Activated T-helper 9 cell treated with anti-CD3 and anti-CD28 coated beads, Interleukin-2, amount 50 U/mL, for 16 hours (primary cell): ENCODE data around the gene VAV2.

Experiments used
- DNase-seq: peaks from one replicate; pipeline ENCODE4 v3.0.0-alpha.2; 2020; ENCODE audit warnings: low read depth

VAV2 gene

DNA sequence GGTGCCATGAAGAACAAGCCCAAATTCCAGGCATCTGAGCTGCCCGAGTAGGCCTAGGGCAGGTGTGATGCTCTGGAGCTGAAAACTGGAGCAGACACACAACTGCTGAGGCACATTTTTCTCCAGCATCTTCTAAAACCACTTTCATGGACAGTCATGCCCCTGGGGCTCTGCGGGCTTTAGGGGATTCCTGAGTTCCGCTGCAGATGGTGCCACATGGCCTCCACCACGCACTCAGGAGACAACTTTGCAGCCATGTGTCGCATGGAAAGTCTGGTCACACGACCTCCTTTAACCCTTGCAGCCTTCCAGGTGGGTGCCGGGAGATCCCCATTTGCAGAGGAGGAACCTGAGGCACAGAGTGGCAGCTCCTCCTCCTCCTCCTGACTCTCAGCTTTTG, 141.2 kb downstream of the VAV2 start:
- DNase-seq: no peak

DNA sequence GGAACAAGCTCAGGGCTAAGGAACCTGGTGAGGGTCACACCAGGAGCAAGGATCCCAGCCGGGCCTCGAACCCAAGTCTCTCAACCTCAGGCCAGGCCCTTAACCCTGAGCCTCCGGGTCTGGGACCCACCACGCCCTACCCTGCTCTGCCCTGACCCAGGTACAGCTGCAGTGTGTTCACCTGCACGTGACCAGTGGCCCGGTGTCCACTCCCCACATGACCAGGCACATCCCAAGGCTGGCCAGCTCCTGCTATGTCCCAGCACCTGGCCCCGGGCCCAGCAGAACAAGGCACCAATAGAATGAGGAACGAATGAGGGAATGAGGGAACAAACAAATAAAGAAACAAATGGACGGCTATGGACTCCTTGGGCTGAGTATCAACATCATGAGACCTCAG, 142.0 kb downstream of the VAV2 start:
- no peak for DNase-seq

DNA sequence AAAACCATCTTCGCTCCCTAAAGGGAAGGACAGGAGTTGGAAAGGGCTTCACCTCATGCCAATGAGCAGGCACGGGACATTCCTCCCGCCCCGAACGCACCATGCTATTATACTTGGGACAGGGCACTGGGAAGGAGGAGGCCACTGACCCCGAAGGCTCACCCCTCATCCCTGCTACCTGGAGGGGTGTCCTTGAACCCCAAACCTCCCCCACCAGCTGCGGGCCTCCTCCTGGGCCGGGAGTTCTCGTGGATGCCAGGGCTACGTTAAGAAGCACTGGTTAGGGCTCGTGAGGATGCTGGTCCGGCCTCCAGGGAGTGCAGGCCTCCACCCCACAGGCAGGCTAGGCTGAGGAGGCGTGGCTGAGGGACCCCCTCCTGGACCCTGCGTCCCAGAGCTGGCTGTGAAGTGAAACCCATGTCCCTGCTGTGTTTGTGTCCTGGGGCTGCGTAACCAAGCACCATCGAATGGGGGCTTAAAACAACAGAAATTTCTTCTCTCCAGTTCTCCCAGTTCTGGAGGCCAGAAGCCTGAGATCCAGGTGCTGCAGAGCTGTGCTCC, 142.9 kb downstream of the VAV2 start:
- DNase-seq: no peak

DNA sequence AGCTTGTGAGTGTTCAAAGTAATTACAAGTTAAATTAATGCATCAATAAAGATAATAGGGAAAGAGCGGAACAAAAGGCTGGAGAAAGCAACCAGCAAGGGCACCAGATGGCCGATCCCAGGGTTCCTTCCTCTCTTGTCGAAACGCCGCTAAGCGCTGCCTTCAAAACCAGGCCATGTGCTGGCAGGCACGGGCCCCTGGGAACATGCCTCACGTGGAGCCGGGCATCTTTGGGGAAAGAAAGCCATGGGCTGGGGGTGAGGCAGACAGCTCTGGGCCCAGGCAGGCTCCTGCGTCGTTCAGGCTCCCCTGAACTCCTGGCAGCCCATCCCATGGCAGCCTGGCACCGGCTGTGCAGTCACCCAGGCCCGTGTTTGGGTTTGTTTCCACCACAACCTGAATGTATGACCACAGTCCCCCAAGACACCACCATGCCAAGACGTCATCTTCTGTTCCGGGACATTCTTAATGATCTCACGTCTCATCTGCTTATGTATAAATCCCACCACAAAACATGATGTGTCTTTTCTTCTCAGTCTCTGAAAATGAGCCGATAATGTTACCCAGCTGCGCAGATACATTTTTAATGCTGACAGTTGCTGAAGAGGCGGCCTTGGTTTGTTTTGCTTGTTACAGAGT, 143.5 kb downstream of the VAV2 start:
- DNase-seq: no peak

DNA sequence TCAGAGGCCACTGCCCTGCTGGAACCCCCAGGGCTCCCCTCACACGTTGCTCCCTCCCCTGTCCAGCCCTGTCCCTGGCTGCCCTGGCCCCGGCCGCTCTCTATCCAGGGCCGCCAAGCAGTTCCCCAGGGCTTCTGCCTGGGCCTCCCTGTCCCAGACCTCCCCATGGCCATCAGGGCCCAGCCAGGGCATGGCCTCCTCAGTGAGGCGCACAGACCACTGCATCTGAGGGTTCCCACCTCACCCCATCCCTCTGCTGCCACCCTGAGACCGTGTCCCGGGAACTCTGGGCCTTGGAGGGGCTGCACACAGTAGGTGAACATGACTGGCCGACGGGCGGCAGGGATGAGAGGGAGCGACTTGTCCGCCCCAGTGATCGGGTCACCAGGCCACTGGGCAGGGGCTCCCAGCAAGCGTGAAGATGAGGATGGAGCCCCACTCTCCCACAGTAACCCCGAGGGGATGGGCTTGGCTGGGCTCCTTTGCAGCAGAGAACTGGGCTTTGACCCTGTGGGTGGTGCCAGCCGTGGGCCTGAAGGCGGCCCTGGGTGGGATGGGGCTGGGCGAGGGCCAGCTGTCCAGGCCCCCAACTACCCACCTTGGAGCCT, 145.5 kb downstream of the VAV2 start:
- no peak for DNase-seq

DNA sequence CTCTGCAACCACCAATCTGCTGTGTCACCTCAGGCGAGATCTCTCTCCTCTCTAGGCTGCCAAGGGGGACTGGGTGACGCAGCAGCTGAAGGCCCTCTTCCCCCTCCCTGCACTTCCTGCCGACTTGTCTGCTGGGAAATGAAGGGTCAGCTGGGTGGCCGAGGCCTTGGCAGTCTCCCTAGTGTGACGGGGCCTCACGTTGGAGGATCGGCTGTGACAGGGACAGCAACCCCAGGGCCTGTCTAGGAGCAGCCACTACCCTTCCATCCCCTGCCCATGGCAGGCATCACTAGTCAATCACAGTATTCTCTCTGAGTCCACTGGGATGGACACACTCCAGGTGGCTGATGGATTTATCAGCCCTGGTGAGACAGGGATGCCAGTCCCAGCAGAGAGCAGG, 146.7 kb downstream of the VAV2 start:
- DNase-seq: no peak

DNA sequence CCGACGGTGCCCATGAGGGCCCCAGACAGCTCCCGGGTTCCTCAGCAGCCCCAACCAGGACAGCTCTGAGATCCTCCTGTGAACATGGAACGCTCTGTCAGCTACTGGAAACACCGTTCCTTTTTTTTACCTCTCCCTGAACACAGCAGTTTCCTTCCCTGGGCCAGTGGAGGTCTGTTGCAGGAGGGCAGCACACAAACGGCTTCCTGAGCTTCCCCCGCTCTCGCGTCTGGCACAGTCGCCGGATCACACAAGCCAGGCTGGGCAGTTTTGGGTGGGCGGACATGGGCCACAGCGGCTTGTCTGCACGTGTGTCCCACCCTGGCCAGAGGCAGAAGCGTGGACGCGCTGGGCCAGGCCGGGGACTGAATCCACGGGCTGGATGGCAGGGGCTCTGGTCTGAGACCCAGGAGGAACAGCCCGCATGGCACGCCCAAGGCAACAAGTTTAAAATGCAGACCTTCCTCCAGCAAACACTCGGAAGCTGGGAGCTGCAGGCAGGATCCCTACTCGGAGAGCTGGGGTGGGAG, 147.2 kb downstream of the VAV2 start:
- DNase-seq: no peak

DNA sequence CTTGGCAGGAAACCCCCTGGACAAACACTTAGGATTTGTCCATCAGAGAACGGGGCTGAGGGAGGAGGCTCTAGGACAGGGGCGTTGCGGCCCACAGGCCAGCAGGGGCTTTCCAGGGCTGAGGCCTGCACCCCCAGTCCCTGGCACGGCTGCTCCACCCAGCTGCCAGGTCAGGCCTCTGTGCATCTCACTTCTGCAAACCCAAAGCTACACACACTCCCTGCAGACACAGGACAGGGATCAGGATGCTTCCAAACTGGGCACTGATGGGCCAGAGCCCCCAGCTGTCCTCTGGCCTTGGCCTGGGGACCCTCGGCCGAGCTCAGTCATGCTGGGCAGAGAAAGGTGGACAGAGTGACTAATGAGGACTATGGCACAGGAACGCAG, 147.7 kb downstream of the VAV2 start:
- DNase-seq: no peak

DNA sequence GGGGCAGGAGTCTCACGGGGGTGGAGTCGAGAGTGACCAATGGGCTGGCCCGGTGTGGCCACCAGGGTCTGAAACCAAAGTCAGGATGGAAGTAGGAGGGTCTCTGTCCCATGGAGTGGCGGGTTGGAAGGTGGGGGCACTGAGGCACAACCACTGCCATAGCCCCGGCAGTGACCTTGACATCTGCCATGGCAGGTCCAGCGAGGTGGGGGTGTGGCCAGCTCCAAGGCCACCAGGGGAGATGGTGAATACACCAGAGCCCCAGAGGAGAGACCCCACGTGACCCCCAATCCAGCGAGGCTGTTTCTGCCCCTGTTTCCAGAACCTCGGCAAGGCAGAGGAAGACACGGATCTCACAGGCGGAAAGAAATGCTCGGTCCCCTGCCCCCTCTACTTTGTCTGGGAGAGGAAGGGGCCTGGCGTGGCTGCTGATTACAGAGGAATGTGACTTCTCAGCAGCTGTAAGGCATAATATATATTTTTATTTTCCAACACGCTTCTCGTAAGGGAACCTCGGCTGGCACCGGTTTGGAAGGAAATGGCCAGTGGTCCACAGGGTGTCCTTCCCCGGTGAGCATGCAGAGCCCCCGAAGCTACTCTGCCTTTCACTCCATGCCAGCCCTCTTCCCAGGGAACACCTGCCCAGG, 148.2 kb downstream of the VAV2 start:
- DNase-seq: no peak

DNA sequence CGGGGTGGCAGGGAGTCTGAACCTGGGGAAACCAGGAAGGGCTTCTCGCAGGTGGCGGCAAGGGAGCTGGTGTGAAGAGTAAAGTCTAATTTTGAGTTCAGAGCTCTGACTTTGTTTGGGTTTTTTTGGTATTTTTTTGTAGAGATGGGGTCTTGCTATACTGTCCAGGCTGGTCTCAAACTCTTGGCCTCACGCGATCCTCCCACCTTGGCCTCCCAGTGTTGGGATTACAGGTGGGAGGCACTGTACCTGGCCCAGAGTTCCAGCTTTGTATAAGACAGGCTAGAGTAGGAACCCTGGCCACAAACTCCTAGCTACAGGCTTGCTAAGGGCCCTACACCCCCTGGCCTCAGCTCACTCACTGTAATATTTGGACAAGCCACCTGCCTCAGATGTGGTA, 148.9 kb downstream of the VAV2 start:
- no peak for DNase-seq

DNA sequence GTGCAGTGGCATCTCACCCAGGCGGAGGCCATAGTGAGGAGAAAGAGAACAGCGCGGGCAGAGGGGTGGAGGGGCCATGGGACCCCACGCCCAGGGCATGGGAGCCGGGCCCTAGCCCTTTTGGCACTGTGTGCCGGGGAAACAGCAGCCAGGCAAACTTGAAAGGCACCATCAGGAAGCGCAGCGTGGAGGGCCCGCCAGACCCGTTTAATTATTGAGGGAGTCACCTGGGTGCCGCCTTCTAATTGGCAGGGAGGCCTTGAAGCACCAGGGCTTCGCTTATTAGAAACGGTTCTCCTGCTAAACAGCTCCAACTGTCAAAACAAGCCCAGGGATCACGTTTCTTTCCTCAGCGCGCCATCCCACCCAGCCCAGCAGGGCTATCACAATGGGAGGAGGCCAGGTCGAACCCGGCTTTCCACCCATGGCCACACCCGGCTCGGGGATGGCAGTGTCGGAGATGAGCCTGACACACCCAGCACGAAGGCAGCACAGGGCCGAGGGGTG, 149.3 kb downstream of the VAV2 start:
- no peak for DNase-seq

DNA sequence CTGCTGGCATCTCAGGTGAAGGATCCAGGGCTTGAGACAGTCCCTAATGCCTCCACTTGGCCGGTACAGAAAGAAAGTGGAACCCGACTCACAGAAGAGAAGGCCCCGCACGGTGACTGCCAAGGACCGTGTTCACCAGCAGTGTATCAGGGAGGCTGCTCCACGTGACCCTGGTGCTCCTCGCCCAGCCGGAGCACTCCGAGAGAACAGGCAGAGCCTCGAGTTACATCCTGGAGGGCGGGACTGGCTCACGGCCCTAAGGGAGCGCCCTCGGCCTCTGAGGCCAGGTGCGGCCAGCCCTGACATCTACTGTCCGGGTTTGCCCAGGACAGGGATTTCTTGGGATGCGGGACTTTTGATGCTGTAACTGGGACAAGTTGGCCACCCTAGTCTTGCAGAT, 149.9 kb downstream of the VAV2 start:
- no peak for DNase-seq

DNA sequence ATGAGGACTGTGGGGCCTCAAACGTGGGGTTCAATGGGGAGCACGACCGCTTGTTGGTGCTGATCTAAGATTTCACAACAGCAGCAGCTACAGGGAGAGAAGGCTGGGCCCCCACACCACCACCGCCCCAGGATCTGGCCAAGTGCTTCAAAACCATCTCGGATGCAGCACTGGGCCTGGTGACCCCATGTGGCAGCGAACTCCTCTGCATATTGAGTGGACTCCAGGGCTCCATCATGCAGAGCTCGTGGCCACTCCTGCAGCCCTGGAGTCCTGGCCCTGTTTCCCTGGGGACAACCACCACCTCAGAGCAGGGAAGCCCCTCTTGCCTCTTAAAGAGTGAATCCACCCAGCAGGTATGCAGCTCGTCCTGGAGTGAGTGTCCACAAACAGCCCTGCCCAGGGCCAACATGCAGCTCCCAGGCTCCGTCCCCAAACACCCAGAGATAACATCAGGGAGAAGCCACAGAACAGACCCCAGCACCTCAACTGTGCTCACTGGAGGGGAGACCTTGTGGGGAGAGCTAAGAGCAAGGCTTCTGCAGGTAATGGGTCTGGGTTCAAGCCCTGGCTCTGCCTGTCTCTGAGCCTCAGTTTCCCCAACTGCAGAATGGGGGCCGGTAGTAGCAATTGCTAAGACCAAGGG, 150.8 kb downstream of the VAV2 start:
- DNase-seq: no peak

DNA sequence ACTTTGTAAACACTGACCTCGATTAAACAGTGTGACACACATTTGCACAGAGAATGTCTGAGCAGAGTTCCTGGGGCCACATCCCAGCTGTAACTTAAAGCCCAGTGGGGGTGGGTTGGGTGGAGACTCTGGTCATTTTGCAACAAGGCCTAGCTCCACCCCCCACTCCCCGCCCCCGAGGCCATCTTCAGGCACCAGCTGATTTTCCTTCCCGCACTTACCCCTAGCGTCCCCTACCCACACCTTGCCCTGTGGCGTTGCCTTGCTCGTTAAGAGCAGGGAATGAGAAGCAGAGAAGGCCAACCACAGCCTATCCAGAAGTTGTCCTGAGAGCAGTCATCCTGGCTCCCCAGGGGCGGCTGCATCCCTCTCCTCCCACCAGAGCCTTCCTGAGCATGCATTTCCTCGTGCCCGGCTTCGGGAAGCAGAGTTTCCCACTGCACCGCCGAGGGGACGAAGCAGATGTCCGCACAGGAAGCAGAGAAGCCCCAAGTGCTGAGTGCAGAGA, 152.2 kb downstream of the VAV2 start:
- no peak for DNase-seq

DNA sequence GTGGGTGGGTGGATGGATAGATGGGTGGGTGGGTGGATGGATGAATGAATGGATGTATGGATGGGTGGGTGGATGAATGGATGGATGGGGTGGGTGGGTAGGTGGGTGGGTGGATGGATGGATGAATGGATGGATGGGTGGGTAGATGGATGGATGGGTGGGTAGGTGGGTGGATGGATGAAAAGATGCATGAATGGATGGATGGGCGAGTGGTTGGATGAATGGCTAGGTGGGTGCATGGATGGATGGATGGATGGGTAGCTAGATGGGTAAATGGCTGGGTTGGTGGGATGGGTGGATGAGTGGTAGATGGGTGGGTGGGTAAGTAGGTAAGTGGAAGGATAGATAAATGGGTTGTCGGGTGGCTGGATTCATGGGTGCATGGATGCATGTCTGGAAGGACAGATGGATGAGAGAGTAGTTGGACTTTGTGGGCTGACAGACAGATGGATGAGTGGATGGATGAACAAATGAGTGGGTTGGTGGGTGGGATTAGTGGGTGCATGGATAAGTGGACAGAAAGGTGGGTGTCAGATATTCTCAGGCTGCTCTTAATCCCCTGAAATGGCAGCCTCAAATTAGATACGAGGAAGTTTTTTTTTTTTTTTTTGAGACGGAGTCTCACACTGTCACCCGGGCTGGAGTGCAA, 153.1 kb downstream of the VAV2 start:
- DNase-seq: no peak

DNA sequence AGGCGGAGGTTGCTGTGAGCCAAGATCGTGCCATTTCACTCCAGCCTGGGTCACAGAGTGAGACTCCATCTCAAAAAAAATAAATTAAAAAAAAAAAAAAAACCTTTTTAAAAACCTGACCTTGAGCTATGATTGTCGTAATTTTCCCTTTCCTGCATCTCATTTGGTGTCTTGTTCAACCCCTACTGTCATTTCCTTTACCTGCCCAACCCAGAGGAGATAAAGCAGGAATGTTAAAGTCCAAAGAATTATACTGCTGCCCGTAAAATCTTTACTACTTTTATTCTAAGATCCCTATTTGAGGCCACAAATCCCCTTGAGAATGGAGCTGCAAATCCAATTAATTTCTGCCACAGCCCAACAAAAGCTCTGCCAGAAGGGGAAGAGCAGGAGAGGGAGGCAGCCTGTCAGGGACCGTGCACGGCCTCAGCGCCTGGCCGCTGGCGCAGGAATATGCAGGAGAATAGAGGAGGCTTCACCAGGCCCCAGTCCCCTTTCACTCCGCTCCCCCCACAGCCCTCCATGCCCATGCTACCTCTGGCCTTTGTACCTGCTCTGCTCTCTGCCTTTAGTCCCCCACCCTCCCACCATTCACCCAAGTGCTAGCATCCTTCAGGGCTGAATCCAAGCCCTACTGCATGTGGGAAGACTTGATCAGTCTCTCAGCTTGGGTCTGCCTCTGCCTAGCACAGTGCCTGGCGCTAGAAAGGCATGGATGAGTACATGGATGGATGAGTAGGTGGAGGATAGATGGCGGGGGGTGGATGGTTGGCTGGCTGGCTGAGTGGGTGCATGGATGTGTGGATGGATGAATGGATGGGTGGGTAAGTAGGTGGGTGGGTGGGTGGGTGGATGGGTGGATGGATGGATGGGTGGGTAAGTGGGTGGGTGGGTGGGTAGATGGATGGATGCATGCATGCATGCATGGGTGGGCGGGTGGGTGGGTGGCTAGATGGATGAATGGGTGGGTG, 154.2 kb downstream of the VAV2 start:
- no peak for DNase-seq

DNA sequence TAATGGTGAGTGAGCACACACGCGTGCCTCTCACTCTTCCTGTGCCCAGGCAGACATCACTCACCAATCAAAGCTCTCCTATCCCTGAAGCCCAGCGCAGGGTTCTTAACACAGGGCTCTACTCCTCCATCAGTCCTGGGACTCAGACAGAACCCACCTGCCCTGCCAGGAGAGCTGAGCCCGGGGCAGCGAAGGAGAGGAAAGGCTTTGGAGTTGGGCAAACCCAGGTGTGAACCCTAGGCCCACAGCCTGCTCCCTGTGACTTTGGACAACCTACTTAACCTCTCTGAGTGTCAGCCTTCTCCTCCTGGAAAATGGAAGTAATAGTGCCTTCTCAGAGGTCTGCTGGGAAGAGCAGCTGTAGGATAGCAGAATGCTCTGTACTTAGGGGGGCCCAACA, 155.3 kb downstream of the VAV2 start:
- no peak for DNase-seq

DNA sequence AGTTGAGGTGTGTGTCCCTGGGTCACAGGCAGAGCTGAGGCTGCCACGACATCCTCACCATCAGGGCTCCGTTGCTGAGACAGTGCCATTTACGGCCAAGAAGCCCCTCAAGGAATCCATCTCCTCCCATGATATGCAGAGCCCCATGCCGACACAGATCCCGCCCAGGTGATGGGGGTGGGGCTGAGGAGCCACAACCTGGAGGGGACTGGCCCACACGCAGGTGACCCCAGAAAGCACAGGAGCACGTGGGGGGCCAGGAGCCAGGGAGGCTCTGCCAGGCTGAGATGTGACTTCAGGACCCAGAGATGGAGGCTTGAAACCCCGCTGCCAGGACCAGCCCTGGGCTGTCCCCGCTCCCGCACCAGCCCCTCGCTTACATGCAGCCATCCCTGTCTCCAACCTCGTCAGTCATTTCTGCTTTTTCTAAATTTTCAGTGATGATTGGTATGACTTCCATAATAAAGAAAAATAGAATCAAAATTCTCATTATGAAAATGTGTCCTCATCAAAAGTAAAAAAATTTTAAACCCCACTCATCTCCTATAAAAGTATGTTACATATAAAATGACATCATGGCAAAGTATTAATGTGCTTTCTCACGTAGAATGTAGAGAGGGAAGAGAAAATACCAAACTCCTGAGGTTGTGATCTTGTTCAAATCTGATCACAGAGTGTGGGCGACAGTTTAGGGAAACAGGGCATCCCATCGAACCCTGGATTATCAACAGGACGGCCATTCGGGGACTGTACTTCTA, 155.9 kb downstream of the VAV2 start:
- no peak for DNase-seq

DNA sequence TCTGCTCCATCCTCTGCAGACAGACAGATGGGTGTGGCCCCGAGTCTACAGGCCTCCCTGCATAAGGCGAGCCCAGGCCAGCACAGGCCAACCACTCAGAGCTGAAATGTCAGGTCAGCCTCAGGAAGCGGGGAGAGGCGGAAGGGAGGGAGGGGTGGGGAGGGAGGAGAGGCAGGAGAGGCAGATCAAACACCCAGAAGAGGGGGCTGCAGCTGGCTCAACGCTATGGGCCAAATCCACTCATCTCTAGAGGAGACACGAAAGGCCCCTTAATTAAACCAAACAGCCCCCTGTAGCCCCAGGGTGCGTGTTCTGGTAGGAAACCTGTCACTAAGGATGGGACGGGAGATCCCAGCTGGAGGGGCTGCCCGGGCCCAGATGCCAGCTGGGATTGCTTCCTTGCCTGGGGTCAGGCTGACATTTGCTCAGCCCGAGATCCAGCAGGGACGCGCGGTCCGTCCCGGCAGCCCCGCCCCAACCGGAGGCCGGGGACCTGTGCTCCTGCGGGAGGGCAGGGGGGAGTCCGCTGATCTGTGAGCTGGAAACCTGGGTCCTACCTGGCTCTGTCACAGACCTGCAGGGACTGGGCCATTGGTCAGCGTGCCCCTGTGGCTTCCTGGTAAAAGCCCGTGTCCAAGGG, 156.7 kb downstream of the VAV2 start:
- no peak for DNase-seq
